Mesenchymal stem cell (in vitro differentiated cells and primary cell): ENCODE measurements around the gene GALNT8.

Source experiments
- DNase-seq: peaks from one replicate; pipeline ENCODE4 v3.0.0-alpha.2; 2013
- H2AFZ ChIP-seq: one replicate; pipeline ENCODE4 v1.6.1; 2013; ENCODE audit warnings: low read depth, mild to moderate bottlenecking, control low read depth, inconsistent platforms, low read length, moderate library complexity
- H2AK5ac ChIP-seq: 2 replicates; pipeline ENCODE4 v1.6.1; 2013; ENCODE audit warnings: low read length, moderate library complexity, mild to moderate bottlenecking, inconsistent platforms; ENCODE audit not compliant: severe bottlenecking
- H2BK120ac ChIP-seq: one replicate; pipeline ENCODE4 v1.6.1; 2013; ENCODE audit warnings: low read depth, mild to moderate bottlenecking, inconsistent platforms, low read length, moderate library complexity
- H2BK12ac ChIP-seq, 2 experiments: one replicate each; pipeline ENCODE4 v1.6.1; 2013; ENCODE audit warnings: inconsistent platforms in 2 of 2, low read length in 2 of 2, mild to moderate bottlenecking in 2 of 2, moderate library complexity in 2 of 2, control low read depth in 1 of 2
- H2BK15ac ChIP-seq: one replicate; pipeline ENCODE4 v1.6.1; 2013; ENCODE audit warnings: mild to moderate bottlenecking, low read depth, inconsistent platforms; ENCODE audit not compliant: poor library complexity, severe bottlenecking
- H2BK5ac ChIP-seq: 2 replicates; pipeline ENCODE4 v1.6.1; 2013; ENCODE audit warnings: low read depth, mild to moderate bottlenecking, low read length, control low read depth, inconsistent platforms; ENCODE audit not compliant: poor library complexity, severe bottlenecking
- H3K14ac ChIP-seq, 2 experiments: one replicate each; pipeline ENCODE4 v1.6.1; 2013; ENCODE audit warnings: inconsistent platforms in 2 of 2, low read length in 2 of 2, control low read depth in 1 of 2, mild to moderate bottlenecking in 1 of 2, moderate library complexity in 1 of 2
- H3K18ac ChIP-seq, 2 experiments: one replicate each; pipeline ENCODE4 v1.6.1; 2013; ENCODE audit warnings: inconsistent platforms in 2 of 2, low read length in 2 of 2, control low read depth in 1 of 2, low read depth in 1 of 2, mild to moderate bottlenecking in 1 of 2
- H3K23ac ChIP-seq, 2 experiments: one replicate each; pipeline ENCODE4 v1.6.1; 2013; ENCODE audit warnings: inconsistent platforms in 2 of 2, low read length in 2 of 2, mild to moderate bottlenecking in 2 of 2, moderate library complexity in 2 of 2, control low read depth in 1 of 2
- H3K27ac ChIP-seq: 2 replicates; pipeline ENCODE4 v1.5.1; 2013; ENCODE audit warnings: mild to moderate bottlenecking, moderate library complexity, low read length, control low read depth, inconsistent platforms; ENCODE audit not compliant: poor library complexity, severe bottlenecking
- H3K27me3 ChIP-seq, 2 experiments: 2 replicates each; pipeline versions ENCODE4 v1.6.1 to v1.7.0; 2013; ENCODE audit warnings: low read length in 2 of 2, mild to moderate bottlenecking in 2 of 2, moderate library complexity in 2 of 2, control low read depth in 1 of 2, inconsistent platforms in 1 of 2; ENCODE audit not compliant: control insufficient read depth in 1 of 2, insufficient read depth in 1 of 2
- H3K36me3 ChIP-seq, 2 experiments: 2 replicates each; pipeline versions ENCODE4 v1.6.1 to v1.7.0; 2013; ENCODE audit warnings: low read length in 2 of 2, control low read depth in 1 of 2, inconsistent platforms in 1 of 2, low read depth in 1 of 2, mild to moderate bottlenecking in 1 of 2; ENCODE audit not compliant: insufficient read depth in 2 of 2, control insufficient read depth in 1 of 2
- H3K4ac ChIP-seq, 2 experiments: one replicate each; pipeline ENCODE4 v1.6.1; 2013; ENCODE audit warnings: inconsistent platforms in 2 of 2, low read length in 2 of 2, mild to moderate bottlenecking in 2 of 2, moderate library complexity in 2 of 2, control low read depth in 1 of 2, low read depth in 1 of 2
- H3K4me1 ChIP-seq: 2 replicates; pipeline ENCODE4 v1.6.1; 2013; ENCODE audit warnings: low read depth, low read length, control low read depth; ENCODE audit not compliant: control insufficient read depth, insufficient read depth
- H3K4me2 ChIP-seq: 2 replicates; pipeline ENCODE4 v1.6.1; 2013; ENCODE audit warnings: low read length, mild to moderate bottlenecking, inconsistent platforms; ENCODE audit not compliant: poor library complexity, severe bottlenecking
- H3K4me3 ChIP-seq, 2 experiments: 2 replicates each; pipeline versions ENCODE4 v1.5.1 to v1.7.0; 2013; ENCODE audit warnings: low read length in 2 of 2, mild to moderate bottlenecking in 2 of 2, control low read depth in 1 of 2, low read depth in 1 of 2; ENCODE audit not compliant: insufficient read depth in 1 of 2
- H3K79me1 ChIP-seq: replicated peaks from 2 replicates; pipeline ENCODE4 v1.6.1; 2013; ENCODE audit warnings: mild to moderate bottlenecking, control low read depth, low read length, inconsistent platforms; ENCODE audit not compliant: poor library complexity, severe bottlenecking
- H3K9ac ChIP-seq: 2 replicates; pipeline ENCODE4 v1.7.0; 2013; ENCODE audit warnings: mild to moderate bottlenecking, low read length, moderate library complexity
- H3K9me3 ChIP-seq: 2 replicates; pipeline ENCODE4 v1.7.0; 2013; ENCODE audit warnings: mild to moderate bottlenecking, low read length; ENCODE audit not compliant: control insufficient read depth
- H4K8ac ChIP-seq: one replicate; pipeline ENCODE4 v1.6.1; 2013; ENCODE audit warnings: inconsistent platforms, mild to moderate bottlenecking, low read length, moderate library complexity
- H4K91ac ChIP-seq: one replicate; pipeline ENCODE4 v1.6.1; 2013; ENCODE audit warnings: mild to moderate bottlenecking, low read length, inconsistent platforms
- WGBS: methylation state at CpG from one replicate; pipeline ENCODE4 v1.1.7; 2013; ENCODE audit warnings: mixed read lengths; 5-methylcytosine and 5-hydroxymethylcytosine counted together

The GALNT8 gene

DNA sequence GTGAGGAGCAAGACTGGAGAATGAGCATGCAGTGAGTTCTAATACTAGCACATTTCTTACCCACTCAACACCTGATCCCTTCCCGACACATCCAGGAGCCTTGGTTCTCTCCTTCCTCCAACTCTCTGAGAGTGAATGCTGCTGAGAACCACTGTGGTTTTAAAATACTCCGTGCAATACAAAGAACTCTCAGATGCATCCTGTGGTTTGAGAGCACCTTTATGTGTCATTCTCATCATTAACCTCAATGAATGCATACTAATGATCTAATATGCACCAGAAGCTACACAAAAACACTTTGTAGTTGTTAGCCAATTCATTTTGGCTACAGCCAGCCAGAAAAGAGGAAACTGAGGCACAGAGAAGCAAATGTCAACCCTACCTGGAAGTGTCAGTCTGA is 87.6 kb downstream of the GALNT8 start:
- Histone ChIP-seq H3K27ac (no peak overlapping the region), H3K9ac (no peak overlapping the region), H2BK120ac (no peak overlapping the region), H3K4ac (no peak overlapping the region), H2AFZ (no peak overlapping the region), H2BK15ac (no peak overlapping the region), H2BK5ac (no peak overlapping the region), H3K4me2 (no peak overlapping the region), H2AK5ac (no peak overlapping the region), H3K79me1 (no peaks in the 10 kb centered on the region), H3K4me3 (no peak overlapping the region), H3K36me3 (no peaks in the 10 kb centered on the region), H4K8ac (no peak overlapping the region), H3K23ac (no peak overlapping the region), H4K91ac (no peak overlapping the region), H3K9me3 (no peaks in the 10 kb centered on the region), H2BK12ac (no peak overlapping the region), H3K4me1 (peaks cover 12% of the 10 kb centered on the region), H3K27me3 (peaks cover 56 to 81% of the 10 kb centered on the region in 2 experiments), H3K18ac (no peak overlapping the region), H3K14ac (no peak overlapping the region)
- no peak for DNase-seq
- WGBS = 75% methylated on average over 2 of the region's 2 CpGs

DNA sequence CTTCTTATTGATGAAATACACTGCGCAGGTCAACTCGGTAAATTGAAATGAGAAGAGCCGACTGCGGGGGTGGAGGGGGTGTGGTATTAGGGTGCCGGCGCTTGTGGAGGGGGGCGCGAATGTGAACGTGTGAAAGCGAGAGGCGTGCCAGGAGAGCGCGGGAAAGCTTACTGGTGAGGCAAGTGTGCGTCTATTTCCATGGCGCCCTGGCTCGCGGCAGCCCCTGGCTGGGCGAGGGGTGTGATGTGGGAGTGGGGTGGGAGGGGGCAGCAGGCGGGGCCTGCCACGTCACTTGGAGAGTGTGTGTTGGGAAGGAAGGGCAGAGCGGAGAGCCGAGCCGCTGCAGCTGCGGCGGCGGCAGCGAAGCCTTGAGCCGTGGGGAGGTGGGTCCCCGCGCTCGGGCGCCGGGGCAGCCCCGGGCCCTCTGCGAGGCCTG is 88.8 kb downstream of the GALNT8 start:
- Histone ChIP-seq H3K23ac (no peak overlapping the region), H3K18ac (no peak overlapping the region), H4K8ac (no peak overlapping the region), H2AK5ac (no peak overlapping the region), H2AFZ (no peak overlapping the region), H3K14ac (no peak overlapping the region), H3K27ac (no peak overlapping the region), H2BK12ac (no peak overlapping the region), H2BK120ac (no peak overlapping the region), H3K9me3 (no peaks in the 10 kb centered on the region), H3K9ac (no peak overlapping the region), H3K4me3 (peak overlapping the region; percentile 35 to 69), H3K4me2 (peak overlapping the region; percentile 36), H3K36me3 (no peaks in the 10 kb centered on the region), H2BK15ac (no peak overlapping the region), H3K27me3 (peaks cover 62 to 85% of the 10 kb centered on the region in 2 experiments), H3K4me1 (peaks cover 12% of the 10 kb centered on the region), H3K4ac (no peak overlapping the region), H4K91ac (no peak overlapping the region), H3K79me1 (no peaks in the 10 kb centered on the region), H2BK5ac (no peak overlapping the region)
- DNase-seq = no peak
- 3% methylated on average over 19 of the region's 35 CpGs for WGBS

- Histone ChIP-seq H2BK12ac (no peak overlapping the region), H3K79me1 (no peaks in the 10 kb centered on the region), H3K36me3 (no peaks in the 10 kb centered on the region)
Measured at GRCh38 chr12:4809449-4810218, 89.4 kb downstream of the GALNT8 start.

GRCh38 chr12:4810219-4810671 is 90.0 kb downstream of the GALNT8 start:
- no peak overlapping the region for H4K91ac ChIP-seq
- H2BK120ac ChIP-seq = no peak overlapping the region
- DNase-seq = no peak
- H3K4me3 ChIP-seq = peak overlapping the region in 1 of 2 experiments; percentile 69
- peaks cover 64 to 86% of the 10 kb centered on the region in 2 experiments for H3K27me3 ChIP-seq
- H3K4me2 ChIP-seq = no peak overlapping the region
- no peak overlapping the region for H3K4ac ChIP-seq
- H3K18ac ChIP-seq = no peak overlapping the region
- H2BK12ac ChIP-seq = no peak overlapping the region
- H2AFZ ChIP-seq = no peak overlapping the region
- H2AK5ac ChIP-seq = no peak overlapping the region
- no peak overlapping the region for H2BK15ac ChIP-seq
- H3K27ac ChIP-seq = no peak overlapping the region
- no peak overlapping the region for H3K14ac ChIP-seq
- no peak overlapping the region for H2BK5ac ChIP-seq
- H4K8ac ChIP-seq = no peak overlapping the region
- no peaks in the 10 kb centered on the region for H3K9me3 ChIP-seq
- WGBS = 32% methylated on average over 31 of the region's 34 CpGs
- no peaks in the 10 kb centered on the region for H3K36me3 ChIP-seq
- no peak overlapping the region for H3K9ac ChIP-seq
- no peak overlapping the region for H3K23ac ChIP-seq
- H3K4me1 ChIP-seq = peaks cover 12% of the 10 kb centered on the region
- H3K79me1 ChIP-seq = no peaks in the 10 kb centered on the region

More at GRCh38 chr12:4809449-4810218, 89.4 kb downstream of the GALNT8 start:
- H4K8ac ChIP-seq = no peak overlapping the region
- 2% methylated on average over 70 of the region's 80 CpGs for WGBS
- H3K23ac ChIP-seq = no peak overlapping the region
- H3K18ac ChIP-seq = no peak overlapping the region
- H4K91ac ChIP-seq = no peak overlapping the region
- no peak overlapping the region for H2AFZ ChIP-seq
- no peak overlapping the region for H3K4ac ChIP-seq
- H3K14ac ChIP-seq = peak overlapping the region in 1 of 2 experiments; percentile 12
- H3K4me2 ChIP-seq = peak overlapping the region; percentile 36
- H3K27me3 ChIP-seq = peaks cover 62 to 82% of the 10 kb centered on the region in 2 experiments
- H2BK15ac ChIP-seq = no peak overlapping the region
- peaks cover 12% of the 10 kb centered on the region for H3K4me1 ChIP-seq
- H2BK5ac ChIP-seq = no peak overlapping the region
- H3K27ac ChIP-seq = no peak overlapping the region
- H3K9ac ChIP-seq = no peak overlapping the region
- no peak for DNase-seq
- no peaks in the 10 kb centered on the region for H3K9me3 ChIP-seq
- peak overlapping the region; percentile 35 to 69 for H3K4me3 ChIP-seq
- no peak overlapping the region for H2BK120ac ChIP-seq
- no peak overlapping the region for H2AK5ac ChIP-seq
